HL-60/S4 treated with retinoic acid at 250 ng/mL for 4 days and 3 days (cell line): ENCODE measurements around the gene CYP11A1.

ENCODE experiments used
- in situ Hi-C: fragments of 300-500 bp; cut with MboI; formaldehyde crosslinking; loops from 2 replicates; pipeline ENCODE4 v1.7.0; 2022; ENCODE audit warnings: low sequenced_read_pairs

CYP11A1 gene

DNA sequence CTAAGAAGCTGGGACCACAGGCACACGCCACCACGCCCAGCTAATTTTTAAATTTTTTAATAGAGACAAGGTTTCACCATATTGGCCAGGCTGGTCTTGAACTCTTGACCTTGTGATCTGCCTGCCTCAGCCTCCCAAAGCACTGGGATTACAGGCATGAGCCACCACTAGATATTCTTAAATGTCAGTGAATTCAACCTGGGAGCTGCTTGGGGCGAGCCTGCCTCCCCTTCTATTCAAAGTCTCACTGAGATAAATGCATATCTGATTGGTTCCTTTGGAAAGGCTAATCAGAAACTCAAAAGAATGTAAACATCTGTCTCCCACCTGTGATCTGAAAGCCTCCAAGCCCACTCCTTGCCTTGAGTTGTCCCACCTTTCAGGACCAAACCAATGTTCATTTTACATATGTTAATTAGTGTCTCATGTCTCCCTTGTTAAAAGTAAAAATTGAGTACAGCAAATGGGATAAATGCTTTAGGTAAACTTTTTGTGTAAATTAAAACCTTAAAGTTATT, 15.0 kb downstream of the CYP11A1 start:
- in situ Hi-C loops = no loop called here

DNA sequence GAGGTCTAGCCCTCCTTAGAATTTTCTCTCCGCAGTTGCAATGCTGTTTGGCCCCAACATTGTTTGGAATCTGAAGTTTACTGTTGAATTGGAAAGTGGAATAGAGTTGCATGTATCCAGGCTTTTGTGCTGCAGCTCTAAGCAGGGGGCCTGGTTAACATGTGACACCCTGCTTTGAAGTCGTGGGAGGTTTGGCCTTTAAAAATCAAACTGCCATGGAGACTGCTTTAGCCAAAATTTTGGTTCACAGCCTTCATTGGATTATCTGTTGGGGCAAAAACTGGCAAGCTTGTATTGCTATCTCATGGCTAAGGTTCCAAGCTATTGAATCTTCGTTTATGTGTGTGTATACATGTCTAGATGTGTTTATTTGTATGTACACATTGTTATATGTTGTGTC, 15.8 kb downstream of the CYP11A1 start:
- in situ Hi-C loops = no loop called here

DNA sequence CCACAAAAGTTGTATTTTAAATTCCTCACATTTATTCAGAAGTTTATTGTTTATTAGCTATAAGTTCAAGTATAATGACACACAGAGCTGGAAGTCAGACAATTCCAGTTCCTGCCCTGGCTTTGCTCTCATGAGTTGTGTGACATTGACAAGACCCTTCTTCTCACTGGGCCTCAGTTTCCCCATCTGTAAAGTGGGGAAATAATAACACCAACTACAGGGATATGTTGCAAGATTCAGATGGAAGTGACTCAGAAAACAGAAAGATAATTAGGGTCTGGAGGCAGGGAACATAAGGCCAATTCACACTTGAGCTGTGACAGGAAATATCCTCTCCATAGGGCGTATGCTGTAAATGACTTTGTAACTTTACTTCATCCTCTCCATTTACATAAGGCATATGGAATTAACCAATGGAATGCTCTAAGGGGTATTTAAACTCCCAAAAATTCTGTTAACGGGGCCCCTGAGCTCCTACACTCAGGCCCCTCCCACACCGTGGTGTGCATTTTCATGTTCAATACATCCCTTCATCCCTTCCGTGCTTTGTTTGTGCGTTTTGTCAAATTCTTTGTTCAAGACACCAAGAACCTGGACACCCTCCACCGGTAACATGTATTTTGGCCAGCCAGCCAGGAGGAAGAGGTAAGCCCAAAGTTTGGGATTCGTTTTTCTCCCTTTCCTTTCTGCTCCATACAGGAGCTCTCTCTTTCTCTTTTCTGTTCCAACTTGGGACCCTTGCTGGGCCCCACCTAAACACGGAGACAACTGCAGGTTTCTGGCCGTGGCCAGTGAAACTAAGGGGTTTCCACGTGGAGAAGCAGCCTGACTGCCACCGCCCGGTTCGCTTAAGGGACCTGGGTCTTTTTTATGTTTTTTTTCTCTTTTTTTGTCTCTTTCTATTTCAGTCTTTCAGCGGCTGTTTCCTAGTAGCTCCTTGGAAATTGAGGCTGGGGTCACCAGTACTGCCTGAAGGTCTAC, 16.9 kb downstream of the CYP11A1 start:
- in situ Hi-C loops = no loop called here

DNA sequence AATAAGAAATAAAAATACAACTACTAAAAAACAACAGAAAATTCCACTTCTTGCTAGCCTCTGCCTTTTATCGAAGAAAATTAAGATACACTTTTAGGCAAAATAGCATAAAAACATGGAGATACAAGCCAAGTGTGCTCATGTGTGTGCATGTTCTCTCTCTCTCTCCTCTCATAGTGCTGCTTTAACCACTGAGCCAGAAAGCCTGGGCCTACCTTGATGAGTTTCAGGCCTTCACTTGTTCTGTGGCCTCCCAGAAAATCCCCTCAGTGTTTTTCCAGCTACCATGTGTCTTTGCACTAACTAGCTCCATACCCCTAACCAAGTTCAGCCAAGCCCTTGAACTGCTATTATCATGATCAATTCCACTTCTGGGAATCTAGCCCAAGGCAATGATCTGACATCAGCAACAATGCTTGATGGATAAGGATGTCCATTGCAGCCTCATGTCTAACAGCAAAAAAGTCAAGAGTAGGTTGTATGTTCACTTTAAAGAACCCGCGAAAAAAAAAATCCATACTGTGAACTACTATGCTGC, 18.1 kb downstream of the CYP11A1 start:
- in situ Hi-C loops = loop anchor here (25.0 kb wide), 1 partner anchor 387 kb away; no protein-coding TSS in a partner anchor

DNA sequence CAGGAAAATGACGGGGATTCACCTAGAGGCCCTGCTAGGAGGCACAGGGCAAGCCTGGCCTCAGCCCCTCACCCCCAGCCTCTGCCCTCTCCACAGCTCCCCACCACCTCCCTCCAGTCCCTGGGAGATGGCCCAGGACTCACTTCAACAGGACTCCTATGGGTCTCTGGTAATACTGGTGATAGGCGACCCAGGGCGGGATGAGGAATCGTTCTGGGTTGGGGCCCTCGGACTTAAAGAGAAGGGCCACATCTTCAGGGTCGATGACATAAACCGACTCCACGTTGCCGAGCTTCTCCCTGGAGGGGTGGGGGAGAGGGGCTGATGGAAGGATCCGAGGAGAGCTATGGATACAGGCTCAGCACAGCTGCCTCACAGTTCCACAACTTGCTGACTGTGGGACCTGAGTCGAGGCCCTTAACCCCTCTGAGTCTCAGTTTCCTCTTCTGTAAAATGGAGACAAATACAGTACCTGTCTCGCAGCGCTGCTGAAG, 19.6 kb downstream of the CYP11A1 start:
- in situ Hi-C loops = loop anchor here (25.0 kb wide), 1 partner anchor 386 kb away; no protein-coding TSS in a partner anchor

GRCh38 chr15:74345051-74345450, 22.4 kb downstream of the CYP11A1 start:
- in situ Hi-C loops = loop anchor here (25.0 kb wide), 1 partner anchor 383 kb away; no protein-coding TSS in a partner anchor

DNA sequence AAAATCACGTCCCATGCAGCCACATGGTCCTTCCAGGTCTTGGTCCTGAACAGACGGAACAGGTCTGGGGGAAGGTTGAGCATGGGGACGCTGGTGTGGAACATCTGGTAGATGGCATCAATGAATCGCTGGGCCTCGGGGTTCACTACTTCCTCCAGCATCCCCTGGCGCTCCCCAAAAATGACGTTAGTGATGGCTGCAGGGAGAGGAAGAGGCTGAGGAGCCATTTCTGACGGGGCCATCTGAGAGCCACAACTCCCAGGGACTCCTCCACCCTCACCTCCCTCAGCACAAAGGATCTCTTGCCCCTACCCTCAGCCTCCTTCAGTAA, 23.7 kb downstream of the CYP11A1 start:
- in situ Hi-C loops = loop anchor here (25.0 kb wide), 1 partner anchor 381 kb away; no protein-coding TSS in a partner anchor

DNA sequence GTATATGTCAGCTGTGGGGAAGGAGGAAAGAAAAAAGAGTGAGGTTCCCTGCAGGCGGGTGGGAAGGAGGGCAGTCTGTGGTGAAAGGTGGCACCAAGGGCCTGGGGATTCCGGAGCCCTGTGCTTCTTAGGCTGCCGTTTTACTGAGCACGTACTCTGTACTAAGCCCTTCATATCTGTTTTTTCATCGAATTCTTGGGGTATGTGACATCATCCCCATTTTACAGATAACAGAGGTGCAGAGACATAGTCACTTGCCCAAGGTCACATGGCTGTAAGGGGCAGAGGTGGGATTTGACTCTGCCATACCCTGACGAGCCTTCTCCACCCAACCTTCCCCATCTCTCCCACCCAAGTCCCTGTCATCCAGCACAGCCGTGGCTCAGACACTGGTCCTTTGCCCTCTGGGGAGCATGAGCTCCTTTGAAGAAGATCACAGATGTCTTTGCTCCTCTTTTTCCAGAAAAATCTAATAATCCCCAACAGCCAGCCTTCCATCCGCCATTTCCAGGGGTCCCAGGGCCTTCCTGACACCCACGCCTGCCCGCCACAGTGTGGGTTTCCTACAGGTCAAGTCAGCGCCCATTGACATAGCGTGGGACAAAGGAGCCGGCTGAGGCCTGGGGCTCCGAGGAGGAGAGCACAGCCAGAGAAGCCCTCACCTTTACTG, 24.2 kb downstream of the CYP11A1 start:
- in situ Hi-C loops = loop anchor here (25.0 kb wide), 1 partner anchor 381 kb away; no protein-coding TSS in a partner anchor

DNA sequence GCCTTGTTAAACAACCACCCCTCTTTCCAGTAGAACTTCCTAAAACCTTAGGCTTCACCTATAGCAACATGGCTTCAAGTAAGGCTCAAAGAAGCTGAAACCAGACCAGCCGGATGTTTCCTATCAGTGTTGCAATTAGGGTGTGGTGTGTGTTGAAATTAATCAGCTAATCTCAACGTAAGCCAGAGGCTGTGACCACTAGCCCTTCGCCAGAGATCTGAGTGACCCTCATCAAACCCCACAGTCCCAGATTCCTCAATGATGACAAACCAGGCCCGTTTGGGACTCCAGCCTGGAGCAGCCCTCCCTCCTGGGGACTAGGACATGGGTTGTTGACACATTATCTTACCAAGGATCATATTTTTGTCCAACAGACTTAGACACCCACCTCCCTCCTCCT, 27.3 kb downstream of the CYP11A1 start:
- in situ Hi-C loops = loop anchor here (25.0 kb wide), 1 partner anchor 378 kb away; no protein-coding TSS in a partner anchor

GRCh38 chr15:74339371-74339770, 28.1 kb downstream of the CYP11A1 start:
- in situ Hi-C loops = loop anchor here (25.0 kb wide), 1 partner anchor 377 kb away; no protein-coding TSS in a partner anchor

DNA sequence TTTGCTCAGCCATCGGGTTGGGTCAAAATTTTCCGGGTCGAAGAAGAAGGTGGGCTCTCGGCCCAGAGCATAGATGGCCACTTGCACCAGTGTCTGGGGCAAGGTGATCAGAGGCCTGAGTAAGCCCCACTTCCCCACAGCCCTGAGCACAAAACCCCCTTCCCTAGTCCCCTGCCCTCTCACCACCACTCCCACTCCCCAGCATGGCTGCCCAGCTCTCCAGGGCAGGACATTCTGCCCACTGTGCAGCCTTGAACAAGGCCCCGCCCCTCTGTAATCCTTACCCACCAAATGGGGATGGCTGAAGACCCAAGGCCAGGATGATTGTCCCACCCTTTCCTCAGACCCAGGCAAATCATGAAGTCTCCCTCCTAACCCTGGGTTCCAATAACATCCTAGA, 28.8 kb downstream of the CYP11A1 start:
- in situ Hi-C loops = loop anchor here (25.0 kb wide), 1 partner anchor 376 kb away; no protein-coding TSS in a partner anchor

DNA sequence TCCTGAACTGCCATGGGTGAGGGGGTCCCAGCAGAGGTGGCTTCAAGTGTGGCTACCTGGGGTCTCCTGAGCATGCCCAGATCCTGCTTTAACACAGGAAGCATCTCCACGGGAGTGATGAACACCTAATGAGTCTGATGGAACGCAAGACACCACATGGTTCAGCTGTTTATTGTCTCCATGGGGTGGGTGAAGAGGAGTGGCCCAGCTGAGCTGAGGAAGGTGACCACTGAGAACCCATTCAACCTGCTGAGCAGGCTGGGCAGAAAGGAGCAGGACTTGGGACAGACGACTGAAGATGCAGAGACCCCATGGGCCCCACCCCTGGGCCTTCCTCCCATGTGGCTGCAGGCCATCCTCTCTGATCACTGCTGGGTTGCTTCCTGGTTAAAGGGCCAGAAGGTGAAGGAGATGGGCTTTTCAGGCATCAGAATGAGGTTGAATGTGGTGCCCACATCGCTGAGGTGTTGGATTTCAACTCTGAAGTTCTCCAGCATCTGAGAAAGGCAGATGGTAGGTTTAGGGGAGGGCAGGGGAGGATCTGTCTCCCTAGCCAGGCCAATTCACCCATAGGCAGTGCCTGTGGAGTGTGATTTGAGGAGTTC, 29.7 kb downstream of the CYP11A1 start:
- in situ Hi-C loops = loop anchor here (25.0 kb wide), 1 partner anchor 375 kb away; no protein-coding TSS in a partner anchor

GRCh38 chr15:74337146-74337545, 30.3 kb downstream of the CYP11A1 start:
- in situ Hi-C loops = loop anchor here (25.0 kb wide), 1 partner anchor 375 kb away; no protein-coding TSS in a partner anchor

- in situ Hi-C loops = loop anchor here (25.0 kb wide), 1 partner anchor 374 kb away; no protein-coding TSS in a partner anchor
These were observed 31.1 kb downstream of the CYP11A1 start for GRCh38 chr15:74336061-74337005.

DNA sequence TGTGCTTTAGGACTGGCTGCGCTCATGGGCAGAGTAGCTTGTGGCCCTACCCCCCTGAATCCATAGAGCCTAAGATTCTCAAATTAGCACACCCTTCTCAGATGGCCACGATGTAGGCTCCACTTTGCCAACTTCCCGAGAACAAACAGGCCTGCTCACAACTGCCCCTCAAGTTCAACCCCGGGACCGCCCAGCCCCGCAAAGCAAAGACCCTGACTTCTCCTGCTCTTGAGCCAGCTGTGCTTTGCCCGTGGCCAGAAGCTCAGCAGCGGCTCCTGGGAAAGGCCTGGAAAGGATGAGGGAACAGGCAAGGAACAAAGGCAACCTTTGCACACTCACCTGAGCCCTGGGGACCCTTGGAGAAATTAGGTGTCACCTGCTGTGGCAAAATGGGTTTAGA, 32.0 kb downstream of the CYP11A1 start:
- in situ Hi-C loops = loop anchor here (25.0 kb wide), 1 partner anchor 373 kb away; no protein-coding TSS in a partner anchor

DNA sequence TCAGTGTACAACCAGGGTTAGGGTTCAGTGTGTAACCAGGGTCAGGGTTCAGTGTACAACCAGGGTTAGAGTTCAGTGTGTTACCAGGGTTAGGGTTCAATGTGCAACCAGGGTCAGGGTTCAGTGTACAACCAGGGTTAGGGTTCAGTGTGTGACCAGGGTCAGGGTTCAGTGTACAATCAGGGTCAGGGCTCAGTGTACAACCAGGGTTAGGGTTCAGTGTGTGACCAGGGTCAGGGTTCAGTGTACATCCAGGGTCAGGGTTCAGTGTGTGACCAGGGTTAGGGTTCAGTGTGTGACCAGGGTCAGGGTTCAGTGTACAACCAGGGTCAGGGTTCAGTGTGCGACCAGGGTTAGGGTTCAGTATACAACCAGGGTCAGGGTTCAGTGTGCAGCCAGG, 33.3 kb downstream of the CYP11A1 start:
- in situ Hi-C loops = loop anchor here (25.0 kb wide), 1 partner anchor 372 kb away; no protein-coding TSS in a partner anchor

DNA sequence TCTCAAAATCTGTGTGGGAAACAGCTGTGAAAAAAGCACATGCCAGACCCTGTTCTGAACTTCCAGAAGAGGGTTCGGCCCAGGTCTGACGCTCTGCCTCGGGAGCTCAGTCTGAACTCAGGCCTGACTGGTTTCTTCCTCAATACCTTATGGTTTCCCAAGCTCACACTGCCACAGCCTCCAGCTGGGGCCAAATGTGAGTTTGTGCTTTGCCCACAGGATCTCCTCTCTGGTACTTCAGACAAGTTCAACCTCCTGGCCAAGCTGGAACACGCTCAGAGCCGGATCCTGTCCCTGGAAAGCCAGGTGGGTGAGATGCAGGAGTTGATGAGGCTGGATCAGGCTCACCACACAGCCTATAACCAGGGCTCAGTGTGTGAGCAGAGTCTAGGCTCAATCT, 33.8 kb downstream of the CYP11A1 start:
- in situ Hi-C loops = loop anchor here (25.0 kb wide), 1 partner anchor 371 kb away; no protein-coding TSS in a partner anchor

DNA sequence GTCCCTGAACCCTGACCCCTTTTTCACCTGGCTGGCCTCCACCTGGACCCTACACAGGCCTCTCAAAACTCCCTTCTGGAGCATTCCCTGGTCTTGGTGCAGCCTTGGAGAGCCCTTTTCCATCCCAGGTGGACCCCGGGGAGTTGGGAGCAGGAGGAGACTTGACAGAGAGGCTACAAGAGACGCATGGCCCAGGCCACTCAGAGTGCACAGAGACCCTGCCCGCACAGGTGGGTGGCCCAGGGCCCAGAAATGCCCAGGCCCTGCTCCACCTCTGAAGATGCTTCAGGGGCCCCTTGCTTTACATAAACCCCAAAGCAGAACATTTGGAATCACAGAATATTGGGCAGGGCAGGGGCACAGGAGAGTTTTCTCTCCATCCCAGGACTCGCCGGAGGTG, 34.4 kb downstream of the CYP11A1 start:
- in situ Hi-C loops = loop anchor here (25.0 kb wide), 1 partner anchor 371 kb away; no protein-coding TSS in a partner anchor

DNA sequence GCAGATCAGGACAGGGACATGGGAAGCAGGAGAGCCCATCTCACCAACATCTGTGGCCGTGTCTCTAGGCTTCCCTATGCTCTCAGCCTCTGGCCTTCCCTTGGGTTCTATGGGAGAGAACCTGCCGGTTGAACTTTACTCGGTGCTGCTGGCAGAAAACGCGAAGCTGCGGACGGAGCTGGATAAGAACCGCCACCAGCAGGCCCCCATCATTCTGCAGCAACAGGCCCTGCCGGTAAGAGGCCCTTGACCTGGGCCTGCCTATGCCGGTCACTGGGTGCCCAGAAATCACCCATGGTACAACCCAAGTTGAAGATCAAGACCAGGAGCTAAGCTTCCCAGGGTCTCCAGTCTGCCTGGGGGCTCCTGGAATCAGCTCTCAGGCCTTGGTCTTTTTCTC, 34.8 kb downstream of the CYP11A1 start:
- in situ Hi-C loops = loop anchor here (25.0 kb wide), 1 partner anchor 370 kb away; no protein-coding TSS in a partner anchor
